Measurements from ENCODE around the gene ZNF501.
A peak's percentile ranks its signal among the peaks of the same experiment; 100 is the strongest.

DNA sequence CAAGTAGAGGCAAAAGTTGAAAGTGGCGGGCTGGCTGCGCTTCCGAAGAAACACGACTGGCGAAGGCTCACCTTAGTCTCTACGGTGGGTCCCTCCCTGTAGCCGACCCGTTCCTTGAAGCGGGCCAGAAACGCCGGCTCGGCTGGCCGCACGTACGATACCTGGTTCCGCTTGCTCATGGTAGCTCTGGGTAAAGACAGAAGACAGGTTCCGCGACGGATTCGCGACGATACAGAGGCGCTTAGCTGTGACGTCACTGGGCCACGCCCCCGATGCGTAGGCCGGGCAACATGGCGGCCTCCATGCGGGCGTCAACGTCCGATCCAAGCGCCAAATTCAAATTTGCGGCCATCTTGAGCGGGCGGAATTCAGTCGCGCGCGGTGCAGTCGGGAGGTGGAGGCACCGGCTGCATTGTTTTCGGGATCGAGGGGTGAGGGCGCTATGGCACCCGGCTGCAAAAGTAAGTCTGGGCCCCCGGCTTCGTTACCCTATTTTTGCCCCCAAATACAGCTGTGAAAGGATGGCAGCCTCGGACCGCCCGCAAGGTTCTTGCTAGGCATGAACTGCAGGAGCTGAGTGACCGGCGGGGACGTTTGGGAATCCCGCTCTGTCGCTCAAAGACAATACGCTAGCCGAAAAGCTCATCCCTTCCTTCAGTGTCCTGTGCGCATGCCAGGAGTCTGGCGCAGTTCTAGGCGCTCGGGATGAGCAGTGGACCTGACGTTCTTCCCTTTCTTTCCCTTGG lies 32.2 kb downstream of the ZNF501 start, which contains the start of the genes KIAA1143 and KIF15:
- TF ChIP-seq, protein P1, sequence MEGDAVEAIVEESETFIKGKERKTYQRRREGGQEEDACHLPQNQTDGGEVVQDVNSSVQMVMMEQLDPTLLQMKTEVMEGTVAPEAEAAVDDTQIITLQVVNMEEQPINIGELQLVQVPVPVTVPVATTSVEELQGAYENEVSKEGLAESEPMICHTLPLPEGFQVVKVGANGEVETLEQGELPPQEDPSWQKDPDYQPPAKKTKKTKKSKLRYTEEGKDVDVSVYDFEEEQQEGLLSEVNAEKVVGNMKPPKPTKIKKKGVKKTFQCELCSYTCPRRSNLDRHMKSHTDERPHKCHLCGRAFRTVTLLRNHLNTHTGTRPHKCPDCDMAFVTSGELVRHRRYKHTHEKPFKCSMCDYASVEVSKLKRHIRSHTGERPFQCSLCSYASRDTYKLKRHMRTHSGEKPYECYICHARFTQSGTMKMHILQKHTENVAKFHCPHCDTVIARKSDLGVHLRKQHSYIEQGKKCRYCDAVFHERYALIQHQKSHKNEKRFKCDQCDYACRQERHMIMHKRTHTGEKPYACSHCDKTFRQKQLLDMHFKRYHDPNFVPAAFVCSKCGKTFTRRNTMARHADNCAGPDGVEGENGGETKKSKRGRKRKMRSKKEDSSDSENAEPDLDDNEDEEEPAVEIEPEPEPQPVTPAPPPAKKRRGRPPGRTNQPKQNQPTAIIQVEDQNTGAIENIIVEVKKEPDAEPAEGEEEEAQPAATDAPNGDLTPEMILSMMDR (CRISPR knock-in tag; IDR thresholded peaks at IDR 0.05) = peak; percentile 43; the same call in 1 of the 2 replicates
- TF ChIP-seq, protein P2, sequence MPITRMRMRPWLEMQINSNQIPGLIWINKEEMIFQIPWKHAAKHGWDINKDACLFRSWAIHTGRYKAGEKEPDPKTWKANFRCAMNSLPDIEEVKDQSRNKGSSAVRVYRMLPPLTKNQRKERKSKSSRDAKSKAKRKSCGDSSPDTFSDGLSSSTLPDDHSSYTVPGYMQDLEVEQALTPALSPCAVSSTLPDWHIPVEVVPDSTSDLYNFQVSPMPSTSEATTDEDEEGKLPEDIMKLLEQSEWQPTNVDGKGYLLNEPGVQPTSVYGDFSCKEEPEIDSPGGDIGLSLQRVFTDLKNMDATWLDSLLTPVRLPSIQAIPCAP (CRISPR knock-in tag; IDR thresholded peaks at IDR 0.05; ENCODE audit: low read depth) = 0 out of 2 replicates have a peak, but pooled peaks have one; percentile 29
- TF ChIP-seq PHF21A (CRISPR knock-in tag; IDR thresholded peaks at IDR 0.05) (peak; percentile 79), CREB1 (IDR thresholded peaks at IDR 0.05) (peak; percentile 100), CREB1 (CRISPR knock-in tag; IDR thresholded peaks at IDR 0.05) (peak; percentile 99), SETDB1 (CRISPR knock-in tag; IDR thresholded peaks at IDR 0.05; ENCODE audit: borderline replicate concordance) (no peak)
- TF ChIP-seq, protein P3, sequence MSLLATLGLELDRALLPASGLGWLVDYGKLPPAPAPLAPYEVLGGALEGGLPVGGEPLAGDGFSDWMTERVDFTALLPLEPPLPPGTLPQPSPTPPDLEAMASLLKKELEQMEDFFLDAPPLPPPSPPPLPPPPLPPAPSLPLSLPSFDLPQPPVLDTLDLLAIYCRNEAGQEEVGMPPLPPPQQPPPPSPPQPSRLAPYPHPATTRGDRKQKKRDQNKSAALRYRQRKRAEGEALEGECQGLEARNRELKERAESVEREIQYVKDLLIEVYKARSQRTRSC (CRISPR knock-in tag; IDR thresholded peaks at IDR 0.05; ENCODE audit: low read depth) = no peak

Measured in HepG2 (cell line).